GM12878 (cell line): ENCODE results near the gene PTPN14. TPM values are rescaled to one million over a fixed set of nuclear protein-coding genes. Genes with fewer than 3 reads are reported as not detected.

Experiments used
- BHLHE40 ChIP-seq, 2 experiments: fragments of 450-650 bp in 1 of 2; IDR thresholded peaks; 2 replicates each; pipeline ENCODE4 v1.6.1; 2011 to 2017; ENCODE audit warnings: low read depth in 2 of 2, borderline replicate concordance in 1 of 2, improper control_type of control experiment in 1 of 2, low read length in 1 of 2, mild to moderate bottlenecking in 1 of 2
- BMI1 ChIP-seq: fragments of 450-650 bp; IDR thresholded peaks from 2 replicates; pipeline ENCODE4 v1.6.1; 2016; ENCODE audit warnings: mild to moderate bottlenecking, moderate library complexity, borderline replicate concordance
- IRF5 ChIP-seq: fragments of 450-650 bp; IDR thresholded peaks from 2 replicates; pipeline ENCODE4 v1.6.1; 2017; ENCODE audit warnings: borderline replicate concordance
- MEF2B ChIP-seq: fragments of 450-650 bp; IDR thresholded peaks from 2 replicates; pipeline ENCODE4 v1.6.1; 2018; ENCODE audit warnings: mild to moderate bottlenecking, moderate library complexity; ENCODE audit not compliant: partially characterized antibody, poor library complexity, severe bottlenecking
- NR2F1 ChIP-seq: fragments of 450-650 bp; conservative IDR thresholded peaks from 2 replicates; pipeline ENCODE4 v1.6.1; 2017; ENCODE audit warnings: mild to moderate bottlenecking
- PKNOX1 ChIP-seq: fragments of 450-650 bp; IDR thresholded peaks from 2 replicates; pipeline ENCODE4 v1.6.1; 2016; ENCODE audit warnings: mild to moderate bottlenecking
- RFX5 ChIP-seq: IDR thresholded peaks from 2 replicates; pipeline ENCODE4 v1.6.1; 2011; ENCODE audit warnings: low read depth, low read length, improper control_type of control experiment
- SMC3 ChIP-seq: IDR thresholded peaks from 2 replicates; pipeline ENCODE4 v1.6.1; 2011; ENCODE audit warnings: low read length, improper control_type of control experiment, borderline replicate concordance
- USF1 ChIP-seq: IDR thresholded peaks from 2 replicates; pipeline ENCODE4 v1.6.1; 2011; ENCODE audit warnings: borderline replicate concordance, low read depth, mild to moderate bottlenecking, moderate library complexity, mixed read lengths, low read length; ENCODE audit not compliant: insufficient read depth; ENCODE audit errors: extremely low read length
- ZBED1 ChIP-seq: IDR thresholded peaks from 2 replicates; pipeline ENCODE4 v1.6.1; 2016; ENCODE audit warnings: borderline replicate concordance
- ZBTB40 ChIP-seq: fragments of 450-650 bp; IDR thresholded peaks from 2 replicates; pipeline ENCODE4 v1.6.1; 2016; ENCODE audit warnings: mild to moderate bottlenecking, moderate library complexity, borderline replicate concordance
- polyA plus RNA-seq, 11 experiments: library from polyadenylated mRNA; depleted of rRNA in 4 of 11; unstranded in 6 of 11; stranded (reverse) in 5 of 11; fragments of >200 nt; fragmentation: Nextera tagmentation in 4 of 11; fragmentation: Illumina TruSeq in 1 of 11; extraction: Ambion mirVana in 4 of 11; extraction: Trizol in 1 of 11; gene quantifications; 1 replicate in 1 of 11; 2 replicates in 10 of 11; pipeline versions ENCODE4 v1.2.1 to v1.2.3, GENCODE V29; 2011 to 2016; ENCODE audit warnings: inconsistent platforms in 2 of 11, missing spikeins in 2 of 11, low read depth in 1 of 11
- total RNA-seq, 4 experiments: library from RNA; depleted of rRNA in 3 of 4; stranded (reverse); fragments of >200 nt in 3 of 4; fragmentation: Illumina TruSeq in 1 of 4; extraction: Trizol in 1 of 4; gene quantifications; 2 replicates each; pipeline versions ENCODE4 v1.2.1 to v1.2.3, GENCODE V29; 2013 to 2021
- TF ChIP-seq, protein P1 (sequence below): fragments of 450-650 bp; IDR thresholded peaks from 2 replicates; pipeline ENCODE4 v1.6.1; 2017; ENCODE audit warnings: low read depth, mild to moderate bottlenecking, moderate library complexity
- TF ChIP-seq, protein P2 (sequence below): fragments of 450-650 bp; IDR thresholded peaks from 2 replicates; pipeline ENCODE4 v1.6.1; 2017; ENCODE audit warnings: mild to moderate bottlenecking, moderate library complexity

PTPN14 gene
- total and polyA plus RNA-seq, 10 of the 15 experiments (the other 5 are each of a cell fraction or from before 2014, with no cell fraction given) = 0.05 to 5.1 (median 0.44) TPM

- TF ChIP-seq IRF5 (no peak), NR2F1 (peak; percentile 76), RFX5 (no peak), SMC3 (no peak), ZBED1 (no peak), PKNOX1 (0 out of 2 replicates have a peak, but pooled peaks have one; percentile 19), USF1 (no peak), BMI1 (0 out of 2 replicates have a peak, but pooled peaks have one; percentile 25), MEF2B (peak; percentile 80), ZBTB40 (0 out of 2 replicates have a peak, but pooled peaks have one; percentile 46), BHLHE40 (IDR thresholded peaks at IDR 0.05; ENCODE audit: borderline replicate concordance in 1 of 2, low read depth in 2 of 2, low read length in 1 of 2) (peak in 1 of 2 experiments; percentile 24; a peak in 1 of 4 replicates)
- TF ChIP-seq, protein P1, sequence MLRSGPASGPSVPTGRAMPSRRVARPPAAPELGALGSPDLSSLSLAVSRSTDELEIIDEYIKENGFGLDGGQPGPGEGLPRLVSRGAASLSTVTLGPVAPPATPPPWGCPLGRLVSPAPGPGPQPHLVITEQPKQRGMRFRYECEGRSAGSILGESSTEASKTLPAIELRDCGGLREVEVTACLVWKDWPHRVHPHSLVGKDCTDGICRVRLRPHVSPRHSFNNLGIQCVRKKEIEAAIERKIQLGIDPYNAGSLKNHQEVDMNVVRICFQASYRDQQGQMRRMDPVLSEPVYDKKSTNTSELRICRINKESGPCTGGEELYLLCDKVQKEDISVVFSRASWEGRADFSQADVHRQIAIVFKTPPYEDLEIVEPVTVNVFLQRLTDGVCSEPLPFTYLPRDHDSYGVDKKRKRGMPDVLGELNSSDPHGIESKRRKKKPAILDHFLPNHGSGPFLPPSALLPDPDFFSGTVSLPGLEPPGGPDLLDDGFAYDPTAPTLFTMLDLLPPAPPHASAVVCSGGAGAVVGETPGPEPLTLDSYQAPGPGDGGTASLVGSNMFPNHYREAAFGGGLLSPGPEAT = no peak
- TF ChIP-seq, protein P2, sequence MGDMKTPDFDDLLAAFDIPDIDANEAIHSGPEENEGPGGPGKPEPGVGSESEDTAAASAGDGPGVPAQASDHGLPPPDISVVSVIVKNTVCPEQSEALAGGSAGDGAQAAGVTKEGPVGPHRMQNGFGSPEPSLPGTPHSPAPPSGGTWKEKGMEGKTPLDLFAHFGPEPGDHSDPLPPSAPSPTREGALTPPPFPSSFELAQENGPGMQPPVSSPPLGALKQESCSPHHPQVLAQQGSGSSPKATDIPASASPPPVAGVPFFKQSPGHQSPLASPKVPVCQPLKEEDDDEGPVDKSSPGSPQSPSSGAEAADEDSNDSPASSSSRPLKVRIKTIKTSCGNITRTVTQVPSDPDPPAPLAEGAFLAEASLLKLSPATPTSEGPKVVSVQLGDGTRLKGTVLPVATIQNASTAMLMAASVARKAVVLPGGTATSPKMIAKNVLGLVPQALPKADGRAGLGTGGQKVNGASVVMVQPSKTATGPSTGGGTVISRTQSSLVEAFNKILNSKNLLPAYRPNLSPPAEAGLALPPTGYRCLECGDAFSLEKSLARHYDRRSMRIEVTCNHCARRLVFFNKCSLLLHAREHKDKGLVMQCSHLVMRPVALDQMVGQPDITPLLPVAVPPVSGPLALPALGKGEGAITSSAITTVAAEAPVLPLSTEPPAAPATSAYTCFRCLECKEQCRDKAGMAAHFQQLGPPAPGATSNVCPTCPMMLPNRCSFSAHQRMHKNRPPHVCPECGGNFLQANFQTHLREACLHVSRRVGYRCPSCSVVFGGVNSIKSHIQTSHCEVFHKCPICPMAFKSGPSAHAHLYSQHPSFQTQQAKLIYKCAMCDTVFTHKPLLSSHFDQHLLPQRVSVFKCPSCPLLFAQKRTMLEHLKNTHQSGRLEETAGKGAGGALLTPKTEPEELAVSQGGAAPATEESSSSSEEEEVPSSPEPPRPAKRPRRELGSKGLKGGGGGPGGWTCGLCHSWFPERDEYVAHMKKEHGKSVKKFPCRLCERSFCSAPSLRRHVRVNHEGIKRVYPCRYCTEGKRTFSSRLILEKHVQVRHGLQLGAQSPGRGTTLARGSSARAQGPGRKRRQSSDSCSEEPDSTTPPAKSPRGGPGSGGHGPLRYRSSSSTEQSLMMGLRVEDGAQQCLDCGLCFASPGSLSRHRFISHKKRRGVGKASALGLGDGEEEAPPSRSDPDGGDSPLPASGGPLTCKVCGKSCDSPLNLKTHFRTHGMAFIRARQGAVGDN = peak; percentile 28; the same call in 1 of the 2 replicates
- TF ChIP-seq, all 136 proteins: peak for 7
Observed at GRCh38 chr1:214440219-214440965, 111.0 kb downstream of the PTPN14 start (continued).
